Measurements from ENCODE around the gene ITPRID1. TPM values are rescaled to one million over a fixed set of nuclear protein-coding genes. Genes with fewer than 3 reads are reported as not detected.

The ITPRID1 gene
- total and polyA plus RNA-seq, 2 donors from 2014 or later: not detected

- no peak for FAIRE-seq
- Histone ChIP-seq H3K9ac (ENCODE audit: low read length in 3 of 3) (no peak overlapping the region), H3K4me3 (ENCODE audit: low read length in 3 of 3) (no peak overlapping the region), H3K4me1 (ENCODE audit: control insufficient read depth in 2 of 3, insufficient read depth in 2 of 3, low read depth in 1 of 3, low read length in 3 of 3) (no peaks in the 10 kb centered on the region), H3K27me3 (ENCODE audit: control insufficient read depth, insufficient read depth, low read length) (no peaks in the 10 kb centered on the region), H3K9me3 (ENCODE audit: control insufficient read depth in 2 of 3, insufficient read depth in 1 of 3, low read length in 3 of 3) (no peaks in the 10 kb centered on the region), H3K36me3 (ENCODE audit: control insufficient read depth in 2 of 3, insufficient read depth in 3 of 3, low read length in 3 of 3) (no peaks in the 10 kb centered on the region), H3K27ac (ENCODE audit: low read depth in 2 of 2, low read length in 2 of 2) (no peak overlapping the region)
- TF ChIP-seq, protein P1, sequence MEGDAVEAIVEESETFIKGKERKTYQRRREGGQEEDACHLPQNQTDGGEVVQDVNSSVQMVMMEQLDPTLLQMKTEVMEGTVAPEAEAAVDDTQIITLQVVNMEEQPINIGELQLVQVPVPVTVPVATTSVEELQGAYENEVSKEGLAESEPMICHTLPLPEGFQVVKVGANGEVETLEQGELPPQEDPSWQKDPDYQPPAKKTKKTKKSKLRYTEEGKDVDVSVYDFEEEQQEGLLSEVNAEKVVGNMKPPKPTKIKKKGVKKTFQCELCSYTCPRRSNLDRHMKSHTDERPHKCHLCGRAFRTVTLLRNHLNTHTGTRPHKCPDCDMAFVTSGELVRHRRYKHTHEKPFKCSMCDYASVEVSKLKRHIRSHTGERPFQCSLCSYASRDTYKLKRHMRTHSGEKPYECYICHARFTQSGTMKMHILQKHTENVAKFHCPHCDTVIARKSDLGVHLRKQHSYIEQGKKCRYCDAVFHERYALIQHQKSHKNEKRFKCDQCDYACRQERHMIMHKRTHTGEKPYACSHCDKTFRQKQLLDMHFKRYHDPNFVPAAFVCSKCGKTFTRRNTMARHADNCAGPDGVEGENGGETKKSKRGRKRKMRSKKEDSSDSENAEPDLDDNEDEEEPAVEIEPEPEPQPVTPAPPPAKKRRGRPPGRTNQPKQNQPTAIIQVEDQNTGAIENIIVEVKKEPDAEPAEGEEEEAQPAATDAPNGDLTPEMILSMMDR (IDR thresholded peaks at IDR 0.05; ENCODE audit: borderline replicate concordance, extremely low read depth, insufficient read depth): no peak
- no peak for DNase-seq
- intact Hi-C loops (cut with DNase I): no loop called here
These were observed 137.6 kb downstream of the ITPRID1 start for GRCh38 chr7:31651234-31652062.

GRCh38 chr7:31652063-31652326, 138.1 kb downstream of the ITPRID1 start:
- FAIRE-seq (no peak), DNase-seq (no peak)
- Histone ChIP-seq H3K27me3 (ENCODE audit: control insufficient read depth, insufficient read depth, low read length) (no peaks in the 10 kb centered on the region), H3K9ac (ENCODE audit: low read length in 3 of 3) (no peak overlapping the region), H3K9me3 (ENCODE audit: control insufficient read depth in 2 of 3, insufficient read depth in 1 of 3, low read length in 3 of 3) (no peaks in the 10 kb centered on the region), H3K4me1 (ENCODE audit: control insufficient read depth in 2 of 3, insufficient read depth in 2 of 3, low read depth in 1 of 3, low read length in 3 of 3) (no peaks in the 10 kb centered on the region), H3K36me3 (ENCODE audit: control insufficient read depth in 2 of 3, insufficient read depth in 3 of 3, low read length in 3 of 3) (no peaks in the 10 kb centered on the region), H3K4me3 (ENCODE audit: low read length in 3 of 3) (no peak overlapping the region), H3K27ac (ENCODE audit: low read depth in 2 of 2, low read length in 2 of 2) (no peak overlapping the region)
- intact Hi-C loops (cut with DNase I): no loop called here
- TF ChIP-seq, protein P1 (IDR thresholded peaks at IDR 0.05; ENCODE audit: borderline replicate concordance, extremely low read depth, insufficient read depth): no peak

DNA sequence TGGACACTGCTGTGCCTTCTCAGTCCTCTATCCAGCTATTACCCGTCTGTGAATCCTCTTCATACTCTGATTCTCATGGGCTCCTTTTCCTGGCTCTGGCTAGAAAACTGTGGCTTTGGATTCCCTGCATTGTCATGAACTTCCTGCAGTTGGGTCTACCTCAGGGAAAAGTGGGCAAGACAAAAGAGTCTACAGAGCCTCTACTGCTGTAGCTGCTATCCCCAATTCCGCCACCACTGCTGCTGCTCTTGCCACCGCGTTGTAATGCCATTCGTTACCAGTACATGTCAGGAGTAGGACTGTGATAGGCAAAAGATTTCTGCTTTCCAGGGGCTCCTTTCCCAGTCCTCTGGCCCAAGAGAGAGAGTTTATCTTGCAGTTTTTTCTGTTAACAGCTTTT, 149.2 kb downstream of the ITPRID1 start:
- DNase-seq (no peak), FAIRE-seq (no peak)
- Histone ChIP-seq H3K4me1 (ENCODE audit: control insufficient read depth in 2 of 3, insufficient read depth in 2 of 3, low read depth in 1 of 3, low read length in 3 of 3) (no peaks in the 10 kb centered on the region), H3K27ac (ENCODE audit: low read depth in 2 of 2, low read length in 2 of 2) (no peak overlapping the region), H3K9ac (ENCODE audit: low read length in 3 of 3) (no peak overlapping the region), H3K4me3 (ENCODE audit: low read length in 3 of 3) (no peak overlapping the region), H3K9me3 (ENCODE audit: control insufficient read depth in 2 of 3, insufficient read depth in 1 of 3, low read length in 3 of 3) (no peaks in the 10 kb centered on the region), H3K27me3 (ENCODE audit: control insufficient read depth, insufficient read depth, low read length) (no peaks in the 10 kb centered on the region), H3K36me3 (ENCODE audit: control insufficient read depth in 2 of 3, insufficient read depth in 3 of 3, low read length in 3 of 3) (no peaks in the 10 kb centered on the region)
- TF ChIP-seq, protein P1 (IDR thresholded peaks at IDR 0.05; ENCODE audit: borderline replicate concordance, extremely low read depth, insufficient read depth): no peak
- intact Hi-C loops (cut with DNase I): no loop called here

DNA sequence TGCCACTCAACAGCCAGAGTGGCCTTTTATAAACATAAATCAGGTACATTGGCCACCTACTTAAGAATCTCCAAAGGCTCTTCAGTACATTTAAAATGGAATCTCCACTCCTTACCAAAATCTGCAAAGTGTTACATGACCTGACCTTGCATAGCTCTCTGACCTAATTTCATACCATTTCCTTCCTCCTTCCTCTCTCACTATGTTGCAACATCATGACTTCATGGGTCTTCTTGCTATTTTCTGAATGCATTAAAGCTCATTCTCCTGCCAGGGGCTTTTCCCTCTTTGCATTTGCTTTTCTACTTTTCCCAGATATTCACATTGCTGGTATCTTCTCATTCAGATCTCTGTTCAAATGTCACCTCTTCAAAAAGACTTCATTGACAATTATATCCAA, 151.0 kb downstream of the ITPRID1 start:
- H3K27me3 ChIP-seq (ENCODE audit: control insufficient read depth, insufficient read depth, low read length): no peaks in the 10 kb centered on the region
- TF ChIP-seq, protein P1 (IDR thresholded peaks at IDR 0.05; ENCODE audit: borderline replicate concordance, extremely low read depth, insufficient read depth): no peak
- H3K9ac ChIP-seq (ENCODE audit: low read length in 3 of 3): no peak overlapping the region
- no peak for DNase-seq
- no peaks in the 10 kb centered on the region for H3K4me1 ChIP-seq (ENCODE audit: control insufficient read depth in 2 of 3, insufficient read depth in 2 of 3, low read depth in 1 of 3, low read length in 3 of 3)
- H3K27ac ChIP-seq (ENCODE audit: low read depth in 2 of 2, low read length in 2 of 2): no peak overlapping the region
- FAIRE-seq: no peak
- no peaks in the 10 kb centered on the region for H3K36me3 ChIP-seq (ENCODE audit: control insufficient read depth in 2 of 3, insufficient read depth in 3 of 3, low read length in 3 of 3)
- intact Hi-C loops (cut with DNase I): no loop called here
- no peak overlapping the region for H3K4me3 ChIP-seq (ENCODE audit: low read length in 3 of 3)
- H3K9me3 ChIP-seq (ENCODE audit: control insufficient read depth in 2 of 3, insufficient read depth in 1 of 3, low read length in 3 of 3): no peaks in the 10 kb centered on the region
